ENCODE results near the gene VEZF1.
"Not testable (repeated sequence)": the region's sequence is repeated elsewhere in the genome, so short reads cannot be mapped to it uniquely, and the experiment has no call there.

VEZF1 gene

DNA sequence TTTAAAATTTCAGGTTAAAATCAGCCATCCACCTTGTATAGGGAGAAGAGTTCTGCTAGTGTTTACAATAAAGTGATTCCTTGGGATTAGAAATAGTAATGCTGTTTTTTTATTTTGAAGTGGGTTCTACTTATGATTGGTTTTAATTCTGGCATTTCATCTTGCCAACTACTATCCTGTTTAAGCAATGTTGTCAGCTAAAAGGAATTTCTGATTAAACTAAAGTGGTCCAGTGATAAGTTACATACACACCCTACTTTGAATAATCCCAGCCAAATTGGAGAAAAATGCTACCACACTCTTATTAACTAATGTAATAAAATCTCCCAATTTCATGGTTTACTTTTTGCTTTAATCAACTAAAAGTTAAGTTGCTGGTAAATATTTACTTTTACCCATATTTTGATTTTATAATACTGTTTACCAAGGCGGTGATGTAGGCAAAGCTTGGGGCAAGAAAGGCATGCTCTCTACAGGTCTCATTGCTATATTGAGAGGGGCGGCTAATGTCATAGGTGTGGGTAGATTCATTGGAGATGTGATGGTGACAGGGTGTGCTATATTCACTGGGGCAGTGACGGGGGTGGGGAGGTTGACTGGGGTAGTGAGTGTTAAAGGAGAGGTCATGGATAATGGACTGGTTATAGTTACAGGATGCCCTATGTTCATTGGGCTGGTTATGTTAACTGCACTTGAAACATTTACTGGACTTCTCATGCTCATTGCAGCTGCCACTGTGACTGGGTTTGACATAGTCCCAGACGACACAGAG is 13.8 kb downstream of the VEZF1 start:
- not testable (repeated sequence) for DNase-seq (ENCODE audit: low read depth)

DNA sequence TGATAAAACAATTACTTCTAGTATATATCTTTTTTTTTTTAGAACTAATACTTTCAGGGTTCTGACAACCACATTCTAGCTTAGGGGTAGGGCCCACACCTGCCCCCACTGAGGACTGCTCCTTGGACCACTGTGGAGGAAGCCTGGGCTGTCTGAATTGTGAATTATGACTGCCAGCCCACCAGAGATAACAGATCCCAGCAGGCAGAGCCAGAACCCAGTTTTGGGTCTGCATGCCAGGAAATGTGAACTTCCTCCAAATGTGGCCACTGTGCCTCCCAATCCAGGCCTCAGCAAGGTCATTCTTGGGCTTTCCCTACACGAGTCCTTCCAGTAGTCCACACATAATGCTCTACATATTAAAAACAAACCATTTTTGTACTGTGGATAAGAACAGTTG is 15.9 kb downstream of the VEZF1 start:
- DNase-seq (ENCODE audit: low read depth): no peak

DNA sequence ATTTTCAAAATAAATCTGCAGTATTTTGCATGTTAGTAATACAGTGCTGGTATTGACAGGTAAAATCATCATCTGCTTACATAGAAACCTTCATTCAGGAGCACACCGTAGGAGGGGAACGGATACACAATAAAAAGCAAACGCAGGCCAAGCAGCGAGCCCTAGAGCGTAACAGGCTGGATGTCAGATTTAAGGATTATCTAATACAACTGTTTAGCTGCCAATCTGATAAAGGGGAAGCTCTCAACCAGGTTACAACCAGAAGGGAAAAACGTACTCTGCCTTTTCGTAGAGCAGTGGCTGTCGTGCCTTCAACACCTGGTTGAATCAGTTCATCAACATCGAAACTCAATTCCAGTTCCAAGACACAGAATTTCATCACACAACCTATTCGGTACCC is 16.5 kb downstream of the VEZF1 start:
- DNase-seq (ENCODE audit: low read depth): no peak

DNA sequence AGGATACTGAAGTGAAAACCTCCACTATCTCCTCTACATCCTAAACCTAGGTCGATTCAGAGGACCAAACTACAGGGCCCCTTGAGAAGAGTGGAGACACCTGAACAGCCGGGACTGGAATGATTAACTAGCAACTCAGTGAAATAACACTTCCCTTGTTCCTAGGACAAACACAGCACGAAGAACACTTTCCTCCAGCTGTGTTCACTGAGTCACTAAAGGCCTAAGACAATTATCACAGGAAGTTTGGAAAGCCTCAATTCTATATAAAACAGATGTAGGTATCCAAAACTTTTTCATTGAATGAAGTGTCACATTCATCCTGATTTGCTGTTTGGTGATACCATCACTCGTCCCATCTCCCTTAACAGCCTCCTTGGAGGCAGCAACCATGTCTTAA is 17.3 kb downstream of the VEZF1 start:
- peak; percentile 75 for DNase-seq (ENCODE audit: low read depth)

- no peak for DNase-seq (ENCODE audit: low read depth)
Measured at GRCh38 chr17:57968456-57968855, 19.6 kb downstream of the VEZF1 start.

DNA sequence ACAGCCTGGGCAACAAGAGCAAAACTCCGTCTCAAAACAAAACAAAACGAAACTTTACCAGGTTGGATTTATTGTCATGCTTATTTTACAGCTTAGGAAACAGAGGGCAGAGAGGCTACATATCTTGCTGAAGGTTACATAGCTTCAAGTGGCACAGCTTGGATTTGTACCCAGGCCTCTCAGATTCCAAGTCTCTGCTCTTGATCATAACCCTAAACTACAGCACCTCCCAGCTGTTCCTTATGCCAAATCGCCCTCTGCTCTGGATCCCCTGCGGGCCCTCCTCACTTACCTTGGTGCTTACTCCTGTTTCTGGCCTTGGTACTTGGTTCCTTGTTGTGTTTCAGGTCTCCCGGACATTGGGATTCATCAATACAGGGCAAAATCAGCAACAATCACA is 21.2 kb downstream of the VEZF1 start:
- no peak for DNase-seq (ENCODE audit: low read depth)

- no peak for DNase-seq (ENCODE audit: low read depth)
Measured at GRCh38 chr17:57966246-57966645, 21.8 kb downstream of the VEZF1 start.

- DNase-seq (ENCODE audit: low read depth): no peak
Measured at GRCh38 chr17:57965521-57966160, 22.4 kb downstream of the VEZF1 start.

- DNase-seq (ENCODE audit: low read depth): no peak
Measured at GRCh38 chr17:57963149-57963511, 24.9 kb downstream of the VEZF1 start.

GRCh38 chr17:57962279-57963148 is 25.5 kb downstream of the VEZF1 start:
- DNase-seq (ENCODE audit: low read depth): no peak

- DNase-seq (ENCODE audit: low read depth): no peak
Measured at GRCh38 chr17:57959929-57960328, 28.1 kb downstream of the VEZF1 start.

DNA sequence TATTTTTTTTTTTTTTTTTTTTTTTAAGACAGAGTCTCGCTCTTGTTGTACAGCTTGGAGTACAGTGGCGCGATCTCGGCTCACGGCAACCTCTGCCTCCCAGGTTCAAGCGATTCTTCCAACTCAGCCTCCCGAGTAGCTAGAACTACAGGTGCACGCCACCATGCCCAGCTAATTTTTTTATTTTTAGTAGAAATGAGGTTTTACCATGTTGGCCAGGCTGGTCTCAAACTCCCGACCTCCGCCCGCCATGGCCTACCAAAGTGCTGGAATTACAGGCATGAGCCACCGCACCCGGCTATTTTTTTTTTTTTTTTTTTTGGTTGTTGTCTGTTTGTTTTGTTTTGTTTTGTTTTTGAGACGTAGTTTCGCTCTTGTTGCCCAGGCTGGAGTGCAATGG is 29.7 kb downstream of the VEZF1 start:
- not testable (repeated sequence) for DNase-seq (ENCODE audit: low read depth)

GRCh38 chr17:57957886-57958285 is 30.2 kb downstream of the VEZF1 start:
- DNase-seq (ENCODE audit: low read depth): no peak

DNA sequence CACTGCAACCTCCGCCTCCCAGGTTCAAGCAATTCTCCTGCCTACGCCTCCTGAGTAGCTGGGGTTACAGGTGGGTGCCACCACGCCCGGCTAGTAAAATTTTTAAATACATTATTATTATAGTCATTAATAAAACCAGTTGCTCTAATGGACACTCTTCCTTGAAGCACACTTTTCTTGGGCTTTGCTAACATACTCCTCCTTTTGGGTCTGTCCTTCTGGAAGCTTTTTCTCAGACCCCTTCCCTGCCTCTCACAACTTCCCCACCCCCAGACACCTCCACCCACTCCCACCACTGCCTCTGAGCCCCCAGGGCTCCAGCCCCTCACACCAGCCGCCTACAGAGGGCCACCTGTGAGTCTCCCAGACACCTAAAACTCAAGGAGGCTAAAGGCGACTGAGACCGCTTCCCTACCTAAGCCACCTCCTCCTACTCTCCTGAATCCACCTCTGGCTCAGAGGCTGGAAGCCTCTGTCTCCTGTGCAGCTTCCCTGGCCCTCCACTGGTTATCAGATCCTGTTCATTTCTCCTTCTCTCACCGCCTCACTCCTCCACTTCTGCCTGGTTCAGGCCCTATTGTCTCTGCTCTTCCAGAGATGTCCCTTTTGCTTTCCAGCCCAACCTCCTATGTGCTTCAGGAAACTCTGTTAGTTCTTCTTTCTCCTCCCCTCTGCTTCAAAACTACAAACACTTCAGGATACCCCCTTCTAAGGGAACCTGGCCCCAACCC is 30.8 kb downstream of the VEZF1 start:
- no peak for DNase-seq (ENCODE audit: low read depth)

DNA sequence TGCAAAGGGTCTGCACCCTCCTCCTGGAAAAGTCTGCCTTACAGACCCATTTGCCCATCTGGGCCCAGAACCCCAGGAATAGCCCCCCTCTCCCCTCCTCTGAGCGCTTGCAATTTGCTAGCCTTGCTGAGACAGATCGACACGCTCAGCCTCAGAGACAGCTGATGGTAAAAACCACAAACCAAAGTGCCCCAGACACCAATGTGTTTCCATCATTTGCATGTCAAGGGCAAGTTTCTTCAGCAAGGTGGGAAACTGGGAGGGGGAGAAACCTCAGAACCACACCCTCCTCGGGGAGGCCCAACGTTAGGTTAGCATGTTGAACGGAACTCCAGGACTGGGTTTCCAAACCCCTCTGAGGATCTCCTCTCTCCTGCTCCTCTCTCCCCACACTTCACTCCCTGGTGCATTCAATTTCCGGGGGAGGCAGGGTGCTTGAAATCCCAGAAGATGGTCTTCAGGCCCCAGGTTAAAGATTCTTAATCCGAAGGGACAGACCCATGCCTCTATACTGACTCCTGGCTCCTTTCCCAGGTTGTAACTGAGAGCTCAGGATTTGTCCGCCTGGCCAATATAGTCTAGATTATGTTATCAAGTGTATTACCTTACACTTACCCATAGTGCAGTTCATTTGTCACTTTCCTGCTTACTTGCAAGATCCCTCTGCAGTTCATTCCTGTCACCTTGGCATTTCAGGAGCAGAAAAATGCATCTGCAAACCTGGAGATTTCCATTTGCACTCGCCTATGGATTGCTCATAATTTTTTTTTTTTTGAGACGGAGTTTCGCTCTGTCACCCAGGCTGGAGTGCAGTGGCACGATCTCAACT is 31.5 kb downstream of the VEZF1 start:
- no peak for DNase-seq (ENCODE audit: low read depth)

DNA sequence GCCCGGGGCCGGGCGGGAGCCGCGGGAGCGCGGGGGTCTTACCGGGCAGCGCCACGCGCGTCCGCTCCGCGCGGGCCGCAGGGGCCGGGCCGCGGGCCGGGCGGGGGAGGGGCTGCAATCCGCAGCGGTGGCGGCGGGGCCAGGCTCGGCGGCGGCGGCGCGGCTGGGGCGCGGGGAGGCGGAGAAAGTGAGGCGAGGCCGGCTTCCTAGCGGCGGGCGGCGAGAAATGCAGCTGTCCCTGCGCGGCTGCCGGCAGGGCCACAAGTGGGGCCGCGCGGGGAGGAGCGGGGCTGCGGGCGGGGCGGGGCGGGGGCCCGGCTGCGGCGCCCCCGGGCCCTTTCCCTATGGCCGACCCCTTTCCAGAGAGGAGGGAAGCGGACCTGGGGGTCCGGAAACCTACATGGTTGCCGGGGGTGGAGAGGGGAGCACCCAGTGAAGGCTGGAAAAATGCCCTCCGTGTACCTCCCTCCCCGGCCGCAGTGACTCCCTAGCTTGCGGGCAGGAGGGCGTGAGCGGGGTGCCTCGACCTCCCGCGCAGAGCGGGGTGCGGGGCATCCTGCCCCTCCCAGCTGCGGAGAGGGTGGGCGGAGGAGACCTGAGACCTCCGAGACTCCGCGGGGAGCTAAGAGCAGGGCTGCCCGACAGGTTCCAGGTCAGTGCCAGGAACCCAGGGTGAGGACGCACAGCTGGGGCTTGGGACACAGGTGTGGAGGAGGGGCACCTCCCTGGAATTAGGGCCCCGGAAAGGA is 32.7 kb downstream of the VEZF1 start, which contains the start of gene CUEDC1:
CUEDC1 (minus strand) TSS at position 230 of the 749 bp plus-strand sequence. CDS start 69,848 bp downstream, outside the sequence.
- DNase-seq (ENCODE audit: low read depth): peak; percentile 72

GRCh38 chr17:57954397-57955182 is 33.5 kb downstream of the VEZF1 start:
- peak; percentile 90 for DNase-seq (ENCODE audit: low read depth)

GRCh38 chr17:57953705-57954396 is 34.2 kb downstream of the VEZF1 start:
- DNase-seq (ENCODE audit: low read depth): no peak

DNA sequence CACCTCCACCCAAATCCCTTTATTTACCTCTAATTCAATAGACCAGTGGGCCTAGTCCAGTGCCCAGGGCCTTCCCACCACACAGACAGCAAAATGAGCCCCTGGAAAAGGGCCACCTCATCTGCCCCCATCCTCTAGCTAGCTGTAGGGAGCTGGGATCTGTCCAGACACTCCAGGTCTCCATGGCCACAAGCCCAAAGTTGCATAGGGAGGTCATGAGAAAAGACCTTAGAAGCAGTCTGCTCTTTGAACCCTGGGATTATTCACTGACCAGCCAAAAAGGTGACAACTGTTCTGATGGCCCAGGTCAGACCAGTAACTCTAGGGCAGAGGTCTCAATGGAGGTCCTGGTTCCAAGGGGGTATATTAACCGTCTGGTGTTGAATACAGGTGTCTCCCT is 34.8 kb downstream of the VEZF1 start:
- no peak for DNase-seq (ENCODE audit: low read depth)

Measured in EH (cell line).